NB4 (cell line): ENCODE results near the gene FAM83F.

Source experiments
- CTCF ChIP-seq: IDR thresholded peaks from one replicate; pipeline ENCODE4 v1.5.1; 2012; ENCODE audit warnings: low read depth, low read length
- MYC ChIP-seq: IDR thresholded peaks from 2 replicates; pipeline ENCODE4 v1.6.1; 2011; ENCODE audit warnings: low read depth, low read length
- POLR2A ChIP-seq: IDR thresholded peaks from 2 replicates; pipeline ENCODE4 v1.6.1; 2011; ENCODE audit warnings: mild to moderate bottlenecking; ENCODE audit not compliant: insufficient read length; ENCODE audit errors: extremely low read depth

- TF ChIP-seq CTCF (no peak), POLR2A (no peak), MYC (no peak)
These were observed 14.2 kb upstream of the FAM83F start for GRCh38 chr22:39980596-39980995.
